Upper lobe of left lung (tissue), 4 donors: ENCODE measurements around the gene FAM149B1.

Experiments used
- EP300 ChIP-seq, 4 donors: sonication (generic); formaldehyde crosslinking; IDR thresholded peaks; one replicate each; pipeline ENCODE4 v1.5.1; 2017; ENCODE audit warnings: antibody characterized with exemption in 4 of 4, control low read depth in 2 of 4
- POLR2A ChIP-seq, 4 donors: fragments of 450-650 bp; IDR thresholded peaks; one replicate each; pipeline ENCODE4 v1.5.1; 2016 to 2017; ENCODE audit warnings: antibody characterized with exemption in 4 of 4, mild to moderate bottlenecking in 2 of 4
- POLR2AphosphoS5 ChIP-seq, 2 donors: sonication (generic); formaldehyde crosslinking; IDR thresholded peaks; one replicate each; pipeline ENCODE4 v1.5.1; 2017; ENCODE audit warnings: antibody characterized with exemption in 2 of 2
- TF ChIP-seq, protein P1 (sequence below), 6 experiments: fragments of 450-650 bp in 4 of 6; fragments of 200-600 bp in 2 of 6; sonication (generic) in 2 of 6; IDR thresholded peaks; one replicate each; pipeline ENCODE4 v1.5.1; 2016 to 2019; ENCODE audit warnings: antibody characterized with exemption in 6 of 6

DNA sequence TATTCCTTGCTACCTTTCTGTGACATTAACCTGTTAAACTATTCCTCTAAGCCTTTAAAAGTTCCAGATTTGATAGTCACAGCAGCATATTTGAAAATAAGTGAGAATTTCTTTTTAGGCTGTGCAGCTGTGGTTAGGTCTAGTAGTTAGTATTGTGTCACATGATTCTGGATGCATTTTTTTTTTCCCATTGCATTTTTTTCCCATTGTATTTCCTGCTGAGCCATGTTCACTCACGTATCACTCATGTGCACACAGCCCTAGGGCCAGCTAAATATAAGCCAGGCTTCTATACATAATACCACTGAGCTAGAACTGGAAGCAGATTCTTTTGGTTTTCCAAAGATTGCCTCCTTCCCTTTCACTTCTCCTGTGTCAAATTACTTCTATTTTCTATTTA is 41.8 kb downstream of the FAM149B1 start:
- TF ChIP-seq, protein P1, sequence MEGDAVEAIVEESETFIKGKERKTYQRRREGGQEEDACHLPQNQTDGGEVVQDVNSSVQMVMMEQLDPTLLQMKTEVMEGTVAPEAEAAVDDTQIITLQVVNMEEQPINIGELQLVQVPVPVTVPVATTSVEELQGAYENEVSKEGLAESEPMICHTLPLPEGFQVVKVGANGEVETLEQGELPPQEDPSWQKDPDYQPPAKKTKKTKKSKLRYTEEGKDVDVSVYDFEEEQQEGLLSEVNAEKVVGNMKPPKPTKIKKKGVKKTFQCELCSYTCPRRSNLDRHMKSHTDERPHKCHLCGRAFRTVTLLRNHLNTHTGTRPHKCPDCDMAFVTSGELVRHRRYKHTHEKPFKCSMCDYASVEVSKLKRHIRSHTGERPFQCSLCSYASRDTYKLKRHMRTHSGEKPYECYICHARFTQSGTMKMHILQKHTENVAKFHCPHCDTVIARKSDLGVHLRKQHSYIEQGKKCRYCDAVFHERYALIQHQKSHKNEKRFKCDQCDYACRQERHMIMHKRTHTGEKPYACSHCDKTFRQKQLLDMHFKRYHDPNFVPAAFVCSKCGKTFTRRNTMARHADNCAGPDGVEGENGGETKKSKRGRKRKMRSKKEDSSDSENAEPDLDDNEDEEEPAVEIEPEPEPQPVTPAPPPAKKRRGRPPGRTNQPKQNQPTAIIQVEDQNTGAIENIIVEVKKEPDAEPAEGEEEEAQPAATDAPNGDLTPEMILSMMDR (IDR thresholded peaks at IDR 0.05), result no peak
- TF ChIP-seq POLR2A (IDR thresholded peaks at IDR 0.05) (no peak), EP300 (IDR thresholded peaks at IDR 0.05) (no peak), POLR2AphosphoS5 (IDR thresholded peaks at IDR 0.05) (no peak)
